Measurements from ENCODE around the gene ARHGEF3. TPM values are rescaled to one million over a fixed set of nuclear protein-coding genes. Genes with fewer than 3 reads are reported as not detected.
A peak's percentile ranks its signal among the peaks of the same experiment; 100 is the strongest.

Gene ARHGEF3
- total and polyA plus RNA-seq, 2 donors (not counting 3 experiments of a cell fraction or from before 2014, with no cell fraction given): 6.7 to 16.3 TPM

DNA sequence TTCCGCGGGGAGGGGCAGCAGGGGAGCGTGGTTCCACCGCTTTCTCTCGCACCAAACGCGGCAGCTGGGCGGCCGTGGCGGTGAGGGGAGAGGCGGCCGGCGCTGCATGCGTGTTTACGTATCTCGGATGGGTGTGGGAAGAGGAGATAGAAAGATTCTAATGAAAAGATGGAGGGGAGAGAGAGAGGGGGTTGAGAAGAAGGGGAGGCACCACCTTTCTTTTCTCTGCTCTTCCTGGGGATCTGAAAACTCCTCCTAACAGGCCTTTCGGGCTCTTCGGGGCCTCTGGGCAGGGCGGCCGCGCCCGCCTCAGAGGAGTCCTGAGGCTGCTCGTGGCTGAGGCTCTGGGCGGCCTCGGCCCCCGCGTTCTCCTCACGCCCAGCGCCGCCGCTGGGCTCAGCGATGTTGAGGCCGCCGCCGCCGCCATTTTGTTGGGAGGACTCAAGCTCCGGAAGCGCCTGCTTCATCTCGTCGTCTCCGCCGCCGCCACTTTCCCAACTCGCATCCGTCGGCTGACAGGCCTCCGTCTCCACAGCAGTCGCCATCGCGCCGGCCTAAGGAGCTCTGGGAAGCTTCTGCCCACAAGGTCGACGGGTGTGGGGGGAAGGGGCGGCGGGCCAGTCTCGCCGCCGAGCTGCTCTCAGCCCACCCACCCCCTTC, 119.2 kb downstream of the ARHGEF3 start:
- ChIA-PET CTCF (interaction anchor here (0.7 to 1.2 kb wide), 6 partner anchors 11 to 306 kb away, joined by 3 to 8 read pairs (median 3); no protein-coding TSS in a partner anchor), POLR2A (interaction anchor here (0.7 to 1.1 kb wide), 3 partner anchors 9 to 241 kb away, joined by 3 to 6 read pairs (median 3); no protein-coding TSS in a partner anchor)
- no peaks in the 10 kb centered on the region for H3K9me3 ChIP-seq (replicated peaks; ENCODE audit: control insufficient read depth, insufficient read depth, low read length)
- no peaks in the 10 kb centered on the region for H4K20me1 ChIP-seq (replicated peaks; ENCODE audit: control insufficient read depth, extremely low read depth, insufficient read depth, low read length)
- FAIRE-seq (peak; percentile 71), DNase-seq (ENCODE audit: low read depth, low spot score) (peak; percentile 76)
- intact Hi-C loops (cut with micrococcal nuclease) (loop anchor here (2.0 kb wide), 1 partner anchor 242 kb away; no protein-coding TSS in a partner anchor), dilution Hi-C loops (cut with MboI; ENCODE audit: extremely low pct_ligation_motif_present, low sequenced_read_pairs) (no loop called here)
- H3K27me3 ChIP-seq (ENCODE audit: control insufficient read depth in 2 of 2, insufficient read depth in 2 of 2, low read length in 2 of 2): no peaks in the 10 kb centered on the region
- no peaks in the 10 kb centered on the region for H3K36me3 ChIP-seq (ENCODE audit: control insufficient read depth in 2 of 2, extremely low read depth in 1 of 2, insufficient read depth in 2 of 2, low read length in 2 of 2)
- H3K4me1 ChIP-seq (ENCODE audit: control insufficient read depth, extremely low read depth, insufficient read depth, low read length): peaks cover 14% of the 10 kb centered on the region
- H2AFZ ChIP-seq (ENCODE audit: low read depth, low read length): peak overlapping the region; percentile 39
- H3K4me3 ChIP-seq (replicated peaks in 1 of 3; ENCODE audit: insufficient read depth in 1 of 3, low read depth in 1 of 3, low read length in 3 of 3): peak overlapping the region; percentile 40 to 85 (median 76)
- TSS peak; percentile 70 for BruUV-seq (replicated peaks)
- H3K4me2 ChIP-seq (ENCODE audit: insufficient read depth, low read length): peak overlapping the region; percentile 37
- peak overlapping the region; percentile 82 for H3K27ac ChIP-seq (ENCODE audit: insufficient read depth, low read depth, low read length)
- TF ChIP-seq FOS (IDR thresholded peaks at IDR 0.05; ENCODE audit: borderline replicate concordance, insufficient read depth, low read length) (no peak), POLR2A (IDR thresholded peaks at IDR 0.05; ENCODE audit: low read depth, low read length) (peak; percentile 86), JUN (IDR thresholded peaks at IDR 0.05; ENCODE audit: borderline replicate concordance, insufficient read depth, insufficient read length, low read depth) (no peak), EZH2 (IDR thresholded peaks at IDR 0.05; ENCODE audit: borderline replicate concordance, low read depth, low read length, severe bottlenecking) (no peak), POLR2AphosphoS5 (IDR thresholded peaks at IDR 0.05; ENCODE audit: insufficient read depth, low read depth, low read length) (peak; percentile 43), GATA2 (IDR thresholded peaks at IDR 0.05; ENCODE audit: insufficient read depth, insufficient read length, low read depth, low read length) (no peak), MYC (IDR thresholded peaks at IDR 0.05; ENCODE audit: low read depth, low read length) (peak; percentile 45)
- TF ChIP-seq, protein P1, sequence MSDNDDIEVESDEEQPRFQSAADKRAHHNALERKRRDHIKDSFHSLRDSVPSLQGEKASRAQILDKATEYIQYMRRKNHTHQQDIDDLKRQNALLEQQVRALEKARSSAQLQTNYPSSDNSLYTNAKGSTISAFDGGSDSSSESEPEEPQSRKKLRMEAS (IDR thresholded peaks at IDR 0.05; ENCODE audit: insufficient read depth, insufficient read length): no peak
- TF ChIP-seq, protein P2, sequence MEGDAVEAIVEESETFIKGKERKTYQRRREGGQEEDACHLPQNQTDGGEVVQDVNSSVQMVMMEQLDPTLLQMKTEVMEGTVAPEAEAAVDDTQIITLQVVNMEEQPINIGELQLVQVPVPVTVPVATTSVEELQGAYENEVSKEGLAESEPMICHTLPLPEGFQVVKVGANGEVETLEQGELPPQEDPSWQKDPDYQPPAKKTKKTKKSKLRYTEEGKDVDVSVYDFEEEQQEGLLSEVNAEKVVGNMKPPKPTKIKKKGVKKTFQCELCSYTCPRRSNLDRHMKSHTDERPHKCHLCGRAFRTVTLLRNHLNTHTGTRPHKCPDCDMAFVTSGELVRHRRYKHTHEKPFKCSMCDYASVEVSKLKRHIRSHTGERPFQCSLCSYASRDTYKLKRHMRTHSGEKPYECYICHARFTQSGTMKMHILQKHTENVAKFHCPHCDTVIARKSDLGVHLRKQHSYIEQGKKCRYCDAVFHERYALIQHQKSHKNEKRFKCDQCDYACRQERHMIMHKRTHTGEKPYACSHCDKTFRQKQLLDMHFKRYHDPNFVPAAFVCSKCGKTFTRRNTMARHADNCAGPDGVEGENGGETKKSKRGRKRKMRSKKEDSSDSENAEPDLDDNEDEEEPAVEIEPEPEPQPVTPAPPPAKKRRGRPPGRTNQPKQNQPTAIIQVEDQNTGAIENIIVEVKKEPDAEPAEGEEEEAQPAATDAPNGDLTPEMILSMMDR (IDR thresholded peaks at IDR 0.05; ENCODE audit: extremely low read depth in 1 of 2, insufficient read depth in 1 of 2, low read depth in 1 of 2, low read length in 2 of 2): peak in 1 of 2 donors; percentile 9
- no peaks in the 10 kb centered on the region for H3K9me1 ChIP-seq (replicated peaks; ENCODE audit: control insufficient read depth, extremely low read depth, insufficient read depth, low read length)
- H3K79me2 ChIP-seq (ENCODE audit: control insufficient read depth, insufficient read depth, low read length): peaks cover 27% of the 10 kb centered on the region
- H3K9ac ChIP-seq (replicated peaks; ENCODE audit: extremely low read depth, insufficient read depth, low read length): peak overlapping the region; percentile 84

Data from endothelial cell of umbilical vein (primary cell).